GM21528 (cell line): ENCODE measurements around the gene NCOA4.
"Not testable (repeated sequence)": the region's sequence is repeated elsewhere in the genome, so short reads cannot be mapped to it uniquely, and the experiment has no call there.

Experiments
- ATAC-seq: cut with Tn5 transposase; IDR thresholded peaks from one replicate; pipeline ENCODE4 v1.9.1; 2021; ENCODE audit warnings: mild to moderate bottlenecking, moderate library complexity; ENCODE audit not compliant: unreplicated experiment, low FRiP score

Gene NCOA4

GRCh38 chr10:46022978-46023702 is 7.3 kb downstream of the NCOA4 start:
- peak; percentile 90 for ATAC-seq

- no peak for ATAC-seq
Measured at GRCh38 chr10:46020344-46020657, 10.1 kb downstream of the NCOA4 start.

- ATAC-seq = no peak
Measured at GRCh38 chr10:46019569-46020343, 10.7 kb downstream of the NCOA4 start.

GRCh38 chr10:46019177-46019528 is 11.3 kb downstream of the NCOA4 start:
- no peak for ATAC-seq

GRCh38 chr10:46018453-46019176 is 11.8 kb downstream of the NCOA4 start:
- ATAC-seq = no peak

- no peak for ATAC-seq
Measured at GRCh38 chr10:46017733-46018132, 12.7 kb downstream of the NCOA4 start.

- ATAC-seq = no peak
Measured at GRCh38 chr10:46016811-46017210, 13.6 kb downstream of the NCOA4 start.

GRCh38 chr10:46016190-46016589 is 14.2 kb downstream of the NCOA4 start:
- ATAC-seq = no peak

GRCh38 chr10:46014683-46015405 is 15.6 kb downstream of the NCOA4 start:
- no peak for ATAC-seq

- ATAC-seq = no peak
Measured at GRCh38 chr10:46014206-46014605, 16.2 kb downstream of the NCOA4 start.

- no peak for ATAC-seq
Measured at GRCh38 chr10:46012746-46013145, 17.7 kb downstream of the NCOA4 start.

- ATAC-seq = no peak
Measured at GRCh38 chr10:46006219-46006618, 24.2 kb downstream of the NCOA4 start.

- ATAC-seq = no peak
Measured at GRCh38 chr10:46005383-46005782, 25.0 kb downstream of the NCOA4 start.

- ATAC-seq = no peak
Measured at GRCh38 chr10:46004963-46005362, 25.5 kb downstream of the NCOA4 start.

GRCh38 chr10:46002916-46003693 is 27.3 kb downstream of the NCOA4 start:
- no peak for ATAC-seq

GRCh38 chr10:46002189-46002687 is 28.2 kb downstream of the NCOA4 start:
- ATAC-seq = not testable (repeated sequence)

GRCh38 chr10:46001187-46001756 is 29.2 kb downstream of the NCOA4 start:
- no peak for ATAC-seq

- no peak for ATAC-seq
Measured at GRCh38 chr10:46000538-46000937, 29.9 kb downstream of the NCOA4 start.

- not testable (repeated sequence) for ATAC-seq
Measured at GRCh38 chr10:45999955-46000354, 30.5 kb downstream of the NCOA4 start.
